GM12872 (cell line): ENCODE results near the gene RACGAP1.

Source experiments
- CTCF ChIP-seq: IDR thresholded peaks from 3 replicates; pipeline ENCODE4 v1.5.1; 2011; ENCODE audit warnings: low read depth, mild to moderate bottlenecking, low read length, moderate library complexity; ENCODE audit not compliant: insufficient read depth

The RACGAP1 gene

DNA sequence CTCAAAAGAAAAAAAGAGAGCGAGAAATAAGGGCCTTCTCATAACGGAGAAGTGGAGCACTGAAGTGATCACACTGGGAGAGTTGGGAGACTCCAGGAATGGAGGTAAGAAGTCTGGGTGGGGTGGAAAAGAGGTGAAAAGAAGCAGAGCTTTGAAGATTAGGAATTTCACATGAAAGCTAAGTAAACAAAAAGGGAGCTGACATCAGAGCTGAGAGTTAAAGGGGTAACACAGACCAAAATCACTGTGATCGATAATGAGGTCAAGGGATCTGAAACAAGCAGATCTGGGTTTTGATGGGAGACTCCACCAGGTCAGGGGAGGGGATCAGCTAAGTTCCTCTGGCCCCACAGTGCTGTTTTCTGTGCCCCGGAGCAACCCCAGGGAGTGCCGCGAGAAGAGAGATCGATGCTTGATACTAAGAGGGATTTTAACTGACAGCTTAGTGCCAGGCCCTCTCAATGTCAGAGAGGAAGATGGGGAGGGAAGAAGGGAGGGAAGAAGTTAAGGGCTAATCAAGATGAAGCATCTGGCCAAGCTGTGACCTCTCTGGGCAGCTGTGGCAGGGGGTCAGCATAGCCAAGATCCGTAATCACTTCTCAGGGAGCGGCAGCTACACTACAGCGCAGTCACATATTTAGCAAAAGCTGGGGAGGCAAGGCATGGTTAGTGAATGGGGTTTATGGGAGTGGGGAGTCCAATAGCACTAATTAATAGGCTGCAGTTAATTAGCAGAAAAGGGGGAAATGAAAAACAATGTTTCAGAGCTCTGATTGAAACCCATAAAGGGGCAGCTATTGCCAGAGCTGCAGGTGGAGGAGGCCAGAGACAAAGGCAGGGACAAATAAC, 44.6 kb downstream of the RACGAP1 start:
- no peak for TF ChIP-seq CTCF

GRCh38 chr12:49979791-49980190, 45.5 kb downstream of the RACGAP1 start:
- TF ChIP-seq CTCF, result no peak

DNA sequence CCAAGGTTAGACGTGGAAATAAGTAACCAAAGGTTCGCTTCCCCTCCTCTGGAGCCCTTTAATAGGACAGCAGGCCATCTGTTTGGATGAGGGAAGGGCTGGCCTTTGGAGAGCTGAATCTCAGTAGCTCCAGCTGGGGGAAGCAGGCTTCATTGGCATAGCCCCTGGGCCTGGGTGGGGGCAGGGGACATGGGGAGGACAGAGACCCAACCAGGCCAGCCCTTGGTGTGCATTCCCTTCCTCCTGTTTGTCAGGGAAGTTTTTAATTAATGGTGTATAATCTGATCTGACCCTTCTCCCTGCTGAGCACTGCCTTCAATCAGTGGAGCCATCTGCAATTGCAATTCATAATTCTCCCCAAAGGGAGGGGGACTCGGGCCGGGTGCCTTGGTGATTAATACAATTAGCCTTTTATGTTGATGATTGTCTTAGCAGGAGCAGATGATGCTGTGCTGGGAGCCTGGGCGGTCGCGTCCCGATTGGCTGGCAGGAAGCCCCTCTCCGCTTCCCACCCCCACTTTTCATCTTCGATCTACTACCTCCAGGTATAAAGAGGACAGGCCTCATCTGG, 46.2 kb downstream of the RACGAP1 start:
- TF ChIP-seq CTCF, result no peak

GRCh38 chr12:49978125-49978524, 47.2 kb downstream of the RACGAP1 start:
- no peak for TF ChIP-seq CTCF

- TF ChIP-seq CTCF, result no peak
These were observed 48.7 kb downstream of the RACGAP1 start for GRCh38 chr12:49976557-49976956.

- no peak for TF ChIP-seq CTCF
These were observed 50.0 kb downstream of the RACGAP1 start for GRCh38 chr12:49975318-49975761.

- TF ChIP-seq CTCF, result no peak
These were observed 50.5 kb downstream of the RACGAP1 start for GRCh38 chr12:49974677-49975317.
